Skin of body (tissue), 2 donors: ENCODE measurements around the gene ACAD11. TPM values are rescaled to one million over a fixed set of nuclear protein-coding genes. Genes with fewer than 3 reads are reported as not detected.

ENCODE experiments used
- DNase-seq: peaks from one replicate; lab custom pipeline; 2025; lab: John Stamatoyannopoulos, UW
- total RNA-seq: library from RNA; depleted of rRNA; stranded (reverse); fragments of >200 nt; gene quantifications from one replicate; pipeline ENCODE4 v1.2.3, GENCODE V29; 2014

ACAD11 gene, protein sequence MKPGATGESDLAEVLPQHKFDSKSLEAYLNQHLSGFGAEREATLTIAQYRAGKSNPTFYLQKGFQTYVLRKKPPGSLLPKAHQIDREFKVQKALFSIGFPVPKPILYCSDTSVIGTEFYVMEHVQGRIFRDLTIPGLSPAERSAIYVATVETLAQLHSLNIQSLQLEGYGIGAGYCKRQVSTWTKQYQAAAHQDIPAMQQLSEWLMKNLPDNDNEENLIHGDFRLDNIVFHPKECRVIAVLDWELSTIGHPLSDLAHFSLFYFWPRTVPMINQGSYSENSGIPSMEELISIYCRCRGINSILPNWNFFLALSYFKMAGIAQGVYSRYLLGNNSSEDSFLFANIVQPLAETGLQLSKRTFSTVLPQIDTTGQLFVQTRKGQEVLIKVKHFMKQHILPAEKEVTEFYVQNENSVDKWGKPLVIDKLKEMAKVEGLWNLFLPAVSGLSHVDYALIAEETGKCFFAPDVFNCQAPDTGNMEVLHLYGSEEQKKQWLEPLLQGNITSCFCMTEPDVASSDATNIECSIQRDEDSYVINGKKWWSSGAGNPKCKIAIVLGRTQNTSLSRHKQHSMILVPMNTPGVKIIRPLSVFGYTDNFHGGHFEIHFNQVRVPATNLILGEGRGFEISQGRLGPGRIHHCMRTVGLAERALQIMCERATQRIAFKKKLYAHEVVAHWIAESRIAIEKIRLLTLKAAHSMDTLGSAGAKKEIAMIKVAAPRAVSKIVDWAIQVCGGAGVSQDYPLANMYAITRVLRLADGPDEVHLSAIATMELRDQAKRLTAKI
- total RNA-seq = 40.4 TPM

DNA sequence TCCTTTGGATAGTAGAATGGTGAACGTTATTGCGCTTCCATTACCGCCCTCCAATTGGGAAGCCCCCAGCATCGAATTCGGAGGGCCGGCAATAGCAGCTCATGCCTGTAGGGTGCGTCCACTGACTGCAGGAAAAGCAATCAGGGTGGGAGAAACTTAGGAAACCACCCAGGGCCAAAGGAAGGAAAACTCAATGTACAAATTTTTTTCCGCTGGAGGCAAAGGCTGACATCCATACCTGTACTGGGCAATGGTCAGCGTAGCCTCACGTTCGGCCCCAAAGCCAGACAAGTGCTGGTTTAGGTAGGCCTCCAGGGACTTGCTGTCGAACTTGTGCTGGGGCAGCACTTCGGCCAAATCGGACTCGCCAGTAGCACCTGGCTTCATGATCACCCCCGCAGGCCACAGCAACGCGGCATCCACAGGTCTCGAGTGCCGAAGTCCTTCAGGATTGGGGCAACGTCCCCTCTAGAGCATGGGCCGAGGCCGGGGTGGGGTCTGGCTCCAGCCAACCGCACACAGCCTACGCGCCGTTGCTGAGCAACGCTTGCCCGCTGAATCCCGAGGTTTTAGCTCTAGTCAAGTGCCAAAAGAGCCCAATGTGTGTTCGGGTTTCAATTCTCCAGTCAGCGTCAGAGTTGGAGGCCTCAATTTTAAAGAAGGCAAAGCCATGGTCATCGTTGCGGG, at the start of gene ACAD11:
ACAD11 (minus strand) TSS at position 445 of the 687 bp plus-strand sequence; CDS start at position 387, 58 bp downstream.
- DNase-seq = peak; percentile 83

DNA sequence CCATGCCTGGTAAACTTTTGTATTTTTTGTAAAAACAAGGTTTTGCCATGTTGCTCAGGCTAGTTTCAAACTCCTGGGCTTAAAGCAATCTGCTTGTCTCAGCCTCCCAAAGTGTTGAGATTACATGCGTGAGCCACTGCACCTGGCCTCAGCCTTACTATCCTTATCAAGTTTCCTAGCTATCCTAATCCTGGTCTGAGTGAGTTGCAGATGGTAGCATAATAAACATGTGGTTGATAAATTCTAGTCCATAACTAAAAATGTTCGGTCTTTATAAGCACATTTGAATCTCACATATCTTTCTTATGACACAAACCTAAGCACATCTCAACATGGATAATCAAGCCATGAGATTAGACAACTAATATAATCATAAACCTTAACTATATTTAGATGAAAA, 44.1 kb upstream of the ACAD11 start:
- DNase-seq = no peak

DNA sequence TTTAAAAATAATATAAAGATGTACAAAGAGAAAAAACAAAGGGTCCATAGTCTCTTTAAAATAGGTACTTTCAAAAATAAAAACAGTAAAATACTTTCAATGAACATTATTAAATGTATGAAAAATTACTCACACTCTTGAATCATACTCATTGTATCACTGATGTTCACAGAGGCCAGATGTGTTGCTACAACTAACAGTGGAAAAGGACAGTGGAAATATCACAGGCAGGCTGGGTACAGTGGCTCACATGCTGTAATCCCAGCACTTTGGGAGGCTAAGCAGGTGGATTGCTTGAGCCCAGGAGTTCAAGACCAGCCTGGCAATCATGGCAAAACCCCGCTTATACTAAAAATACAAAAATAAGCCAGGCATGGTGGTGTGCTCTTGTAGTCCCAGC, 35.8 kb upstream of the ACAD11 start:
- no peak for DNase-seq

DNA sequence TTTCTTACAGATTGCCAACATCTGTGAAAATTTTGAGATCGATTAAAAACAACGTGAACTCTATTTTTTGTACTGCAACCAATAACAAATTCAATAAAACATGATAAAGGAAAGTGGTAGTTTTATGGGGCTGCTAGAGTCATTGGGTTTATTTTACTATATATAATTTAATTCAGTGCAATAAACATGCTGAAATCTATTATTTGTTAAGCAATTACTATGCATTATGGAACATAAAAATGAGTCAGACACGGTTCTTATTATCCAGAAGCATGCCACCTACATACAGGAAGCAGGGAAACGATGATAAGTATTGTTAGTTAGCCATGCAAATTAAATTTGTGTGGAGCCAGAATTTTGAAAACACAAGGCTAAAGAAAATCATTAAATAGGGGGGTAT, 35.4 kb upstream of the ACAD11 start:
- DNase-seq = no peak

DNA sequence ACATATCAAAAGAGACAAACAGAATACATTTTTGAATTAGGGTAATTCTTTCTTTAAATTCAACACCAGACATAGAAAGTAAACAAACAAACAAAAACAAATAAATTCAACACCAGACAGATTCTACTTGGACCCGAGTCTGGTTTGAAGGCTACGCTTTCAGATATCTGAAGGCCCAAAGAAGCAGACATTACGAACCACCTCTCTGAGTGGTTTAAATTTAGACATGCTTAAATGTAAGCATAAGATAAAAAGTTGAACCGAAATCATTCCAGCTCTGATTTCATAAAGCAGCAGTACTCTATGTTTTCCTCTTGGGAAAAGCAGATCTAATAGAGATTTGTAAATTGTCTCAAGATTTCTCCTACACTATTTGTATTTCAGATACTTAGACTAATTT, 30.4 kb upstream of the ACAD11 start:
- no peak for DNase-seq

DNA sequence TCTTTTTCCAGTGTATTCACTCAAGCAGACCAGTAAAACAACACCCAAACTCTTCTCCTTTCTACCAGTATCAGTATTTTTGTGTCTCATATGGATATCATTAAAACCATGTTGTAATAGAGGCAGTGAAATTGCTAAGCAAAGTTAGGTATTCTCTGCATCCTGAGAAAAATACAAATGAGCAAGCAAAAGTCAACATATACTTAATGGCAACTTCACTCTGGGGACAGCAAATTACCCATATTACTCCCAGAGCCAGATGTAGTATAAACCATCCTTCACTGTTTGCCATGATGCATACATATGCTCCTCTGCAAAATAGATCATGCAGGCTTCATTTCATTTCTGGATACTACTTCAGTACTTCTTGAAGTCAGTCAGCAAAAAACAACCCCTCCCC, 22.6 kb upstream of the ACAD11 start:
- DNase-seq = no peak

DNA sequence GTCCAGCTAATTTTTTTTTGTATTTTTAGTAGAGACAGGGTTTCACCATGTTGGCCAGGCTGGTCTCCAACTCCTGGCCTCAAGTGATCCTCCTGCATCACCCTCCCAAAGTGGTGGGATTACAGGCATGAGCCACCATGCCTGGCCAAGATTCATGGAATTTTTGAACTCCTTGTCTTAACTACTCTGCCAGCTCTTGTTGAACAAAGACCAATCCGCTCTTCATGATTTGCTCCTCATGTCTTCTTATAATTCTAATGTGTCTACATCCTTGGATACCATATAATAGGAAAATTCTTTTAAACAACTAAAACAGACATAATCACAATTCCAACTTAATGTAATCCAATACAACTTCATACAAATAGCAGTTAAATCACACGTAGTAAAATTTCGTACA, 21.8 kb upstream of the ACAD11 start:
- DNase-seq = no peak

DNA sequence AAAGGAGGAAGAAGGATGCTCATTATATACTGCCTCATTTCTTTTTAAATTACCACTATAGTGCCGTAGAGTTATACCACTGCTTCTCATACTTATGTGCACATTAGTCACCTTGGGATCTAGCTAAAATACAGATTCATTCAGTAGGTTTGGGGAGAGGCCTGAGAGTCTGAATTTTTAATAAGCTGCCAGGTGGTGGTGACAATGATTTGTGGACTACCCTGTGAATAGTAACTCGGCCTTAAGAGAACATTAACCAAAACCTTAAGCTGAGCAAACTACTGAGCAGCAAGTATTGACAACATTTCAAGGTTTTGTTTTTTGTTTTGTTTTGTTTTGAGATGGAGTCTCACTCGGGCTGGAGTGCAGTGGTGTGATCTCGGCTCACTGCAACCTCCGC, 20.3 kb upstream of the ACAD11 start:
- DNase-seq = no peak

DNA sequence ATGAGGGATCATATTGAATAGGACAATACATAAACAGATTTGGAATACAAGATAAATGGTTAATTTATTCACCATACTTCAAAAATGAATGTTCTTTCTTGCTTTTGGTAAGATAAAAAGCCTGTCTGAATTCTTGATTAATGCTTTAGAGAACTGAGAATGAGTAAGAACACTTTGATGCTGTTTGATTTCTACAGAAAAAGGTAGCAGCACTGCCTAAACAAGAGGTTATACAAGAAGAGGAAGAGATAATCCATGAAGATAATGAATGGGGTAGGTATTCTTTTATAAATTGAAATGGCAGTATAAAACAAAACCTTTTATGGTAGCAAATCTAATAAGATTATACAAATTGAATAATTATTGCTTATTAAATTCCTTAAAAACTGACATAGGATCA, 15.8 kb upstream of the ACAD11 start:
- no peak for DNase-seq

DNA sequence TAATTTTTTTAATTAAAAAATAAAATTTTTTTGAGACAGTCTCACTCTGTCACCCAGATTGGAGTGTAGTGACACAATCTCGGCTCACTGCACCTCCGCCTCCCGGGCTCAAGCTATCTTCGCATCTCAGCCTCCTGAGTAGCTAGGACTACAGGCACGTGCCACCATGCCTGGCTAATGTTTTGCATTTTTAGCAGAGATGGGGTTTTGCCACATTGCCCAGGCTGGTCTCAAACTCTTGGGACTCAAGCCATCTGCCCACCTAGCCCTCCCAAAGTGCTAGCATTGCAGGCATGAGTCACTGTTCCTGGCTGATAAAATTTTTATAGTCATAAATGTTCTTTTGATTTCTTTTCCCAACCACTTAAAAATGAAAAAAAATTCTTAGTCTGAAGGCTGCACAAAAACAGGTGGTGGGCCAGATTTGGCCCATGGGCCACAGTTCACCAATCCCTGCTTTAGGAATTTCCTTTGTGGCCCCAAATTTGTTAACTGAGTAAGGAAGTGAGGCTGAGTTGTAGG, 9.7 kb upstream of the ACAD11 start:
- DNase-seq = no peak

DNA sequence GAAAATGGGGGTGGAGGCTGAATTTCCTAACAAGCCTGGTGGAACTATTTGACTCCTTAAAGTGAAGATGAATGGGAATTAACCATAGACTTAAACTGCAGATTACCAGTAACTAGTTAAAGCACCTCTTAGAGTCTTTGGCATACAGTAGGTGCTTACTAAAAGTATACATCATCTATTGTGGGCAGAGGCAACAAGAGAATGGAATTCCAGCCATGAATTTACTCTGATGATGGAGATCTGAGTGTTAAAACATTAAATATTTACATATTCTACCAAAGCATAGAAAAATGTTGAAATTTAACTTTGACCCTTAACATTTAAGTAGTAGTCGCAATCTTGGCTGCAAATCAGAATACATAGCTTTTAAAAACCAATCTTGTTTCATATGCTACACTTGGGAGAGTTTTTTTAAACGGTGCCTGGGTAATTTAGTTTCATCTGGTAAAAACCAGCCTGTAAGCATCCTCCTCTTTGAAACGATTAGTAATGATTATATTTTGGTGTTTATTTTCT, 5.7 kb upstream of the ACAD11 start:
- DNase-seq = no peak

DNA sequence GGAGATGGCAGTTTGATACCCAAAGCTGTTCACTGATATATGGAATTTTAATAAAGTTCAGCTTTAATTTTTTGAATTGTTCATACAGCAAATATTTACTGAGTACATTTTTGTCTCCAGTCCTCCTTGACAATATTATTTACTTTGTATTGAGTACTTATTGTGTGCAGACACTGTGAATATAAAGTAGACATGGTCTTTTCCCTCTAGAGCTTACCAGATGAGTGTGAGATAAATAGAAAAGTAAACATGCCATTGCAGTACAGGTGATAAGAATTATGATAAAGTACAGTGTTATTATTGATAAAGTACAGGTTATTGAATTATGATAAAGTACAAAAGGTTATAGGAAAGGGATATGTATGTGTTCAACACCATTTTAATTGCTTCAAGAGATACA, 2.6 kb upstream of the ACAD11 start:
- DNase-seq = no peak

DNA sequence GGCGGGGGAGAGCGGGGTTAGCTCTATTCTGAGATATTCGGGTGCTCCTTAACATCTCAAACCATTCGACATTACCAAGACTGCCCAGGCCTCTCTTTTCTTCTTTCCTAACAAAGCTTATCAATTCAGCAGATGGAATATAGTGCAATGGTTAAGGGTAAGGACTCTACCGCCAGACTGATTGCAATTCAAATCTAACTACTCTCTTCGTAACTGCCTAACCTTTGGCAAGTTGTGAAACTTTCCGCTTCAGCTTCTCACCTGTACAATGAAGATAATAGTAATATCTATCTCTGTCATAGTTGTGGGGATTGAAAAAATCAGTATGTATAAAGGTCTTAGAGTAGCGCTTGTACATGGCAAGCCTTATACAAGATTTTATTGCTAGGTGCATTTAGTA, 1.5 kb upstream of the ACAD11 start:
- DNase-seq = no peak

DNA sequence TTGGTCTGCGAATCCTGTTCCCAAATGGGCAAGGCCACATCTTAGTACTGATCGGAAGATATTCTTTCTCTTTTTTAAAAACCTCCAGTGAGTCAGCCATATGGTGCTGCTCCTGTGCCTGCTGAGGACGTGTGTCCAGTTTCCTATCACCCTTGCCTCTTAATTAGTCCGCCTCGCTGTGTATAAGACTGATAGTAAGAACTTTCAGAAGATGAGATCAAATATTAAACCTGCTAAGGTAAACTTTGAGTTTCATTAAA, 1.1 kb upstream of the ACAD11 start:
- no peak for DNase-seq

DNA sequence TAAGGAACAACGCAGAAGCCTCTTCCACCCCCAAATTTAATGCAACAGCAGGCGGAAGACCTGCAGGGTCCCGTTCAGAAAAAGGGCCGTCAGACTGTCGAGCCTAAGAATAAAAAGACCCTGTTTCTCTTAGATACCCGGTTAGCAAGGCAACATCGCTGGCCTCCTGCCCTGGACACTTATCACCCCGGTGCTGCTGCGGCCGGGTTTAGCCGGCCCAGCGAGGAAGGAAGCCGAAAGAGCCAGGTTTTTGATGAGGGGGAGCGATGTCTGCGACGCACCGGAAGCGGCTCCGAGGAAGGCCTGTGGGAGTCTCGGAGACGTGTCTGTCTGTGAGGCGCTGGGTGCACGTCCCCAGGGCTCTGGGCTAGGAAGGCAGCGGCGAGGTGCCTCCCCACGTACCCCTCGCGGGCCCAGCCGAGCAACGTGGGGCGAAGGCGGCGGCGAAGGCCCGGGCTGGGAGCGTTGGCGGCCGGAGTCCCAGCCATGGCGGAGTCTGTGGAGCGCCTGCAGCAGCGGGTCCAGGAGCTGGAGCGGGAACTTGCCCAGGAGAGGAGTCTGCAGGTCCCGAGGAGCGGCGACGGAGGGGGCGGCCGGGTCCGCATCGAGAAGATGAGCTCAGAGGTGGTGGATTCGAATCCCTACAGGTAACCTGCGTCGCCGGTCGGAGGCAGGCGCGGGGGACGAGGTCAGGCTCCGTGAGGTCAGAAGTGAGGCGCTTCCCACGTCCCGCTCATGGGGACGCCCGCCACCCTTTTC, 622 bp upstream of the ACAD11 start, which contains the start of gene UBA5:
UBA5 (plus strand) TSS at position 278 of the 759 bp plus-strand sequence; CDS start at position 487, 209 bp downstream.
- DNase-seq = peak; percentile 63

DNA sequence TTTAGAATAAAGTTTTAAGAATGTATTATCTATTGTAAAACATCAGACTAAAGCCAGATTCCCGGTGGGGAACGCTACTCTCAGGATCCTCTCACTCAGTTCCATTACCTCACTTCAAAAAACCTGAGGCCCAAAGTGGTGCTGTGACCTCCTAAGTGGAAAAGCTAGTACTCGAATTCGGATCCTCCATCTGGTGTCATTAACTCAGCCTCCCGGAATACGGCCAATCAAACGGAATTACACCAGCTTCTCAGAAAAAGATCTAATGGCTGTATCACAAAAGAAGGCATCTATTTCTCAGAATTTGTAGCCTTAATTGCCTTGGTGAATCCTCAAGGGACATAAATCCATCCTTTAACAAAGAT, 627 bp downstream of the ACAD11 start:
- no peak for DNase-seq

DNA sequence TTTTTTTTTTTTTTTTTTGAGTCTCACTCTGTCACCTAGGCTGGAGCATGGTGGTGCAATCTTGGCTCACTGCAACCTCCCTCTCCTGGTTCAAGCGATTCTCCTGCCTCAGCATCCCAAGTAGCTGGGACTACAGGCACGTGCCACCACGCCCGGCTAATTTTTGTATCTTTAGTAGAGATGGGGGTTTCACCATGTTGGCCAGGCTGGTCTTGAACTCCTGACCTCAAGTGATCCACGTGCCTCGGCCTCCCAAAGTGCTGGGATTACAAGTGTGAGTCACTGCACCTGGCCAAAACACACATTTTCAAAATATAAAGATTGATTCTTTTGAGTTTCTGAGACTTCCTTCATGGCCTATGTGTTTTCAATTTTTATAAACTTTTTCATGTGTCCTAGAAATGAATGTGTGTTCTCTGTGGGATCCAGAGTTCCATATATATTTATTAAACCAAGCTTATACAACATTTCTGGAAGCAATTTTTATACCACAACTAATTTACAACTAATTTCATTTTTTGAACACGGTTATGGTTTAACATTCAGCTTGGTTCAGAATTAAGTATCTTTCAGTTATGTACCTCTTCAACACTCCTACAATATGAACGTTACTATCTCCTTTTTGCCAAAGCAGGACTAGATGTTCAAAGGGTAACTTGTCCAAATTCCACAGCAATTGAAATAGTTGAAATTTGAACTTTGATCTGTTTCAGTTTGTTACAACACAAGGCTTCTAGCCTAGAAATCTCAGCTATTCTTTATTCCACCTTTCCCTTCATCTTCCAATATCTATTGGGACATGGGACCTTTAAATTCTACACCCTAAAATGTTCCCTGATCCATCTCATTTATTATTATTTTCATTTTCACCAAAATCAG, 1.5 kb downstream of the ACAD11 start:
- DNase-seq = no peak

DNA sequence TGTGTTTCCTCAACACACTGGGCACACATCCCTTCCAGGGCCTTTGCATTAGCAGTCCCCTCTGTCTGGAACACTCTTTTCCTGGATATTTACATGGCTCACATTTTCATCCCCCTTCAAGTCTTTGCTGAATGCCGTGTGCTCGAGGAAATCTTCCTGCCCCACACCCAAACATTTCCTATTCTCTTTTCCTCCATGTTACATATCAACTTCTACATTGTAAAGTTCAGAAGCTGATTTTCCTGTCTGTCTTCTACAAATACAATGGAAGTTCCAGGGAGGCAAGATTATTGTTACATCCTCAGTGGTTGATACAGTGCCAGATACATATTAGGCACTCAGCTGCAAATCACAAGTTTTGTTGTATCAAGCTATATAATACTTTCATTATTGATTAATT, 4.1 kb downstream of the ACAD11 start:
- no peak for DNase-seq

DNA sequence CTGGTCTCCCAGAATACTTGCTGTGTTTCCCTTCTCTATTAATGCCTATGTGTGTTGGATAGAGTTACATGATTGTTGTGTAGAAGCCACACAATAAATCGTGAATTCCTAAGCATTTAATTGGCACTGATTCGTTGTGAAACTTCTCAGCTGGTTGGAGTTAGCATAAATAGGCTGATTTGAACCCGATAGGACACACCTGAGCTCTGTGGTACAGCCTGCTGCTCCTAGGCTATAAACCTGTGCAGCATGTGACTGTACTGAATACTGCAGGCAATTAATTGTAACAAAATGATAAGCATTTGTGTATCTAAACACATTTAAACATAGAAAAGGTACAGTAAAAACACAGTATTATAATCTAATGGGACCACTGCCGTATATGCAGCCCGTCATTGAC, 4.9 kb downstream of the ACAD11 start:
- no peak for DNase-seq

DNA sequence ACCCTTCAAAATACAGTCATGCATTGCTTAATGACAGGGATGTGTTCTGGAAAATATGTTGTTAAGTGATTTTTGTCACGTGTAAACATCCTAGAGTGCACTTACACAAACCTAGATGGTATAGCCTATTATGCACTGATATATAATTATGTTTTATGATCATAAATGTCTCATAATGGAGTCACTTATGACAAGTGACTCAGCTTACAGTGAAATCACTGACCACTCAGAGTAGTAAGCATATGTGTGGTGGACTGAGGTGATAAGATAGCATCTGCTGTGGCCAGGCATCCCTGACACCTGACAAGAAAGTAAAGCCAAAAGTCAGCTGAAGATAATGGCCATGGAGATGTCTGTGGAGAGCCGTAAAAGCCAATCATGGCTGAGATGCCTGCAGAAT, 5.4 kb downstream of the ACAD11 start:
- no peak for DNase-seq
